Endothelial cell of umbilical vein (primary cell): ENCODE measurements around the gene LCP1. TPM values are rescaled to one million over a fixed set of nuclear protein-coding genes. Genes with fewer than 3 reads are reported as not detected.

Experiments
- BruUV-seq: library from RNA; stranded (reverse); fragments of 400-500 nt; replicated peaks from 2 replicates; lab custom pipeline; 2021; lab: Mats Ljungman, UMichigan
- CTCF ChIA-PET: fragments of 300-600, 350-600 bp; sonication (Branson Sonifier 250); formaldehyde crosslinking; loops from one replicate; lab custom pipeline; 2021; ENCODE audit warnings: antibody characterized with exemption, inconsistent platforms; lab: Charles Lee
- POLR2A ChIA-PET: fragments of 300-600, 350-600 bp; sonication (Branson Sonifier 250); formaldehyde crosslinking; loops from one replicate; lab custom pipeline; 2021; ENCODE audit warnings: antibody characterized with exemption, inconsistent platforms; lab: Charles Lee
- DNase-seq: peaks from one replicate; pipeline ENCODE4 v3.0.0-alpha.2; 2011; ENCODE audit warnings: low read depth, low spot score
- FAIRE-seq: peaks from 2 replicates; lab custom pipeline; 2011; peaks lifted over from hg19 to GRCh38; lab: Jason Lieb, UNC
- H2AFZ ChIP-seq: 2 replicates; pipeline ENCODE4 v1.6.0; 2012; ENCODE audit warnings: low read depth, low read length, control low read depth, inconsistent platforms
- H3K27ac ChIP-seq: 2 replicates; pipeline ENCODE4 v1.5.1; 2011; ENCODE audit warnings: low read depth, mild to moderate bottlenecking, control low read depth, low read length, moderate library complexity; ENCODE audit not compliant: insufficient read depth
- H3K27me3 ChIP-seq, 2 experiments: 2 replicates each; pipeline versions ENCODE4 v1.6.0 to v1.6.1; 2011; ENCODE audit warnings: low read length in 2 of 2, mixed read lengths in 1 of 2; ENCODE audit not compliant: control insufficient read depth in 2 of 2, insufficient read depth in 2 of 2
- H3K36me3 ChIP-seq, 2 experiments: 2 replicates in 1 of 2; 3 replicates in 1 of 2; pipeline ENCODE4 v1.5.1; 2011; ENCODE audit warnings: low read length in 2 of 2, mild to moderate bottlenecking in 1 of 2, moderate library complexity in 1 of 2; ENCODE audit not compliant: control insufficient read depth in 2 of 2, insufficient read depth in 2 of 2; ENCODE audit errors: extremely low read depth in 1 of 2
- H3K4me1 ChIP-seq: 3 replicates; pipeline ENCODE4 v1.5.1; 2011; ENCODE audit warnings: mild to moderate bottlenecking, low read length; ENCODE audit not compliant: control insufficient read depth, insufficient read depth; ENCODE audit errors: extremely low read depth
- H3K4me2 ChIP-seq: 2 replicates; pipeline ENCODE4 v1.6.1; 2011; ENCODE audit warnings: low read length, control low read depth, mixed read lengths; ENCODE audit not compliant: insufficient read depth
- H3K4me3 ChIP-seq, 3 experiments: fragments of 200-600 bp in 1 of 3; sonication (generic), shearing (Covaris generic) in 1 of 3; replicated peaks in 1 of 3; 2 replicates each; pipeline ENCODE4 v1.5.1; 2011 to 2016; ENCODE audit warnings: control low read depth in 3 of 3, low read length in 3 of 3, mild to moderate bottlenecking in 2 of 3, inconsistent platforms in 1 of 3, low read depth in 1 of 3, moderate library complexity in 1 of 3; ENCODE audit not compliant: insufficient read depth in 1 of 3
- H3K79me2 ChIP-seq: 2 replicates; pipeline ENCODE4 v1.6.0; 2012; ENCODE audit warnings: low read length, inconsistent platforms; ENCODE audit not compliant: control insufficient read depth, insufficient read depth
- H3K9ac ChIP-seq: replicated peaks from 2 replicates; pipeline ENCODE3; 2011; ENCODE audit warnings: low read length, control low read depth; ENCODE audit not compliant: insufficient read depth; ENCODE audit errors: extremely low read depth
- H3K9me1 ChIP-seq: replicated peaks from 3 replicates; pipeline ENCODE4 v1.6.0; 2011; ENCODE audit warnings: mild to moderate bottlenecking, low read length; ENCODE audit not compliant: control insufficient read depth, insufficient read depth; ENCODE audit errors: extremely low read depth
- H3K9me3 ChIP-seq: replicated peaks from 2 replicates; pipeline ENCODE4 v1.5.1; 2012; ENCODE audit warnings: low read length, inconsistent platforms; ENCODE audit not compliant: control insufficient read depth, insufficient read depth
- H4K20me1 ChIP-seq: replicated peaks from 2 replicates; pipeline ENCODE3; 2011; ENCODE audit warnings: mild to moderate bottlenecking, low read length; ENCODE audit not compliant: control insufficient read depth, insufficient read depth; ENCODE audit errors: extremely low read depth
- EZH2 ChIP-seq: IDR thresholded peaks from 2 replicates; pipeline ENCODE4 v1.6.1; 2012; ENCODE audit warnings: borderline replicate concordance, low read depth, mild to moderate bottlenecking, moderate library complexity, low read length, inconsistent platforms; ENCODE audit not compliant: severe bottlenecking
- FOS ChIP-seq: IDR thresholded peaks from 2 replicates; pipeline ENCODE4 v1.6.1; 2011; ENCODE audit warnings: mild to moderate bottlenecking, low read length, moderate library complexity, borderline replicate concordance; ENCODE audit not compliant: insufficient read depth
- GATA2 ChIP-seq: IDR thresholded peaks from 2 replicates; pipeline ENCODE4 v1.7.0; 2011; ENCODE audit warnings: low read depth, mild to moderate bottlenecking, moderate library complexity, mixed read lengths, low read length; ENCODE audit not compliant: insufficient read length, insufficient read depth
- JUN ChIP-seq: IDR thresholded peaks from 2 replicates; pipeline ENCODE4 v1.6.1; 2011; ENCODE audit warnings: borderline replicate concordance, low read depth; ENCODE audit not compliant: insufficient read length, insufficient read depth
- MYC ChIP-seq: IDR thresholded peaks from one replicate; pipeline ENCODE4 v1.6.1; 2011; ENCODE audit warnings: mild to moderate bottlenecking, low read depth, low read length
- POLR2A ChIP-seq: IDR thresholded peaks from 2 replicates; pipeline ENCODE4 v1.6.1; 2012; ENCODE audit warnings: low read depth, mild to moderate bottlenecking, control low read depth, low read length
- POLR2AphosphoS5 ChIP-seq: IDR thresholded peaks from 2 replicates; pipeline ENCODE4 v1.6.1; 2012; ENCODE audit warnings: low read depth, mild to moderate bottlenecking, control low read depth, low read length, moderate library complexity; ENCODE audit not compliant: insufficient read depth
- dilution Hi-C: fragments of 300-500 bp; cut with MboI; formaldehyde crosslinking; loops from one replicate; pipeline ENCODE4 v1.15.0; 2019; ENCODE audit warnings: low sequenced_read_pairs; ENCODE audit not compliant: extremely low pct_ligation_motif_present
- intact Hi-C: fragments of 100-400 bp; cut with micrococcal nuclease; formaldehyde crosslinking; loops from one replicate; pipeline ENCODE4 v1.10.0; 2022
- polyA plus RNA-seq, 4 experiments: library from polyadenylated mRNA; depleted of rRNA in 3 of 4; stranded (reverse) in 3 of 4; unstranded in 1 of 4; fragments of >200 nt; gene quantifications; 2 replicates each; pipeline versions ENCODE4 v1.2.1 to v1.2.3, GENCODE V29; 2011 to 2012; ENCODE audit warnings: missing spikeins in 1 of 4
- total RNA-seq: library from RNA; stranded (reverse); gene quantifications from 2 replicates; pipeline ENCODE4 v1.2.3, GENCODE V29; 2021
- TF ChIP-seq, protein P1 (sequence below), 2 donors: IDR thresholded peaks; 1 replicate in 1 of 2; 2 replicates in 1 of 2; pipeline ENCODE4 v1.5.1; 2011; ENCODE audit warnings: low read length in 2 of 2, mild to moderate bottlenecking in 2 of 2, moderate library complexity in 2 of 2, control low read depth in 1 of 2, inconsistent platforms in 1 of 2, low read depth in 1 of 2; ENCODE audit not compliant: insufficient read depth in 1 of 2; ENCODE audit errors: extremely low read depth in 1 of 2
- TF ChIP-seq, protein P2 (sequence below): IDR thresholded peaks from 2 replicates; pipeline ENCODE4 v1.6.1; 2011; ENCODE audit not compliant: insufficient read depth, insufficient read length

LCP1 gene
- total and polyA plus RNA-seq, 2 donors (not counting 3 experiments of a cell fraction or from before 2014, with no cell fraction given) = 0.18 to 0.38 TPM

- TF ChIP-seq EZH2 (no peak), JUN (no peak), FOS (no peak)
- TF ChIP-seq, protein P1, sequence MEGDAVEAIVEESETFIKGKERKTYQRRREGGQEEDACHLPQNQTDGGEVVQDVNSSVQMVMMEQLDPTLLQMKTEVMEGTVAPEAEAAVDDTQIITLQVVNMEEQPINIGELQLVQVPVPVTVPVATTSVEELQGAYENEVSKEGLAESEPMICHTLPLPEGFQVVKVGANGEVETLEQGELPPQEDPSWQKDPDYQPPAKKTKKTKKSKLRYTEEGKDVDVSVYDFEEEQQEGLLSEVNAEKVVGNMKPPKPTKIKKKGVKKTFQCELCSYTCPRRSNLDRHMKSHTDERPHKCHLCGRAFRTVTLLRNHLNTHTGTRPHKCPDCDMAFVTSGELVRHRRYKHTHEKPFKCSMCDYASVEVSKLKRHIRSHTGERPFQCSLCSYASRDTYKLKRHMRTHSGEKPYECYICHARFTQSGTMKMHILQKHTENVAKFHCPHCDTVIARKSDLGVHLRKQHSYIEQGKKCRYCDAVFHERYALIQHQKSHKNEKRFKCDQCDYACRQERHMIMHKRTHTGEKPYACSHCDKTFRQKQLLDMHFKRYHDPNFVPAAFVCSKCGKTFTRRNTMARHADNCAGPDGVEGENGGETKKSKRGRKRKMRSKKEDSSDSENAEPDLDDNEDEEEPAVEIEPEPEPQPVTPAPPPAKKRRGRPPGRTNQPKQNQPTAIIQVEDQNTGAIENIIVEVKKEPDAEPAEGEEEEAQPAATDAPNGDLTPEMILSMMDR (IDR thresholded peaks at IDR 0.05; ENCODE audit: extremely low read depth in 1 of 2, insufficient read depth in 1 of 2, low read depth in 1 of 2, low read length in 2 of 2) = no peak
- Histone ChIP-seq H3K36me3 (no peaks in the 10 kb centered on the region), H3K27me3 (peaks cover 10 to 13% of the 10 kb centered on the region in 2 experiments), H3K9me1 (no peaks in the 10 kb centered on the region), H2AFZ (no peak overlapping the region), H3K9me3 (no peaks in the 10 kb centered on the region), H3K79me2 (no peaks in the 10 kb centered on the region), H3K4me1 (no peaks in the 10 kb centered on the region), H3K4me2 (no peak overlapping the region), H3K4me3 (no peak overlapping the region), H4K20me1 (no peaks in the 10 kb centered on the region), H3K9ac (no peak overlapping the region), H3K27ac (no peak overlapping the region)
- BruUV-seq = no TSS peak
- CTCF ChIA-PET = interaction anchor here (0.9 kb wide), 1 partner anchor 15 kb away, joined by 3 read pairs; no protein-coding TSS in a partner anchor
- dilution Hi-C loops (no loop called here), intact Hi-C loops (no loop called here)
- POLR2A ChIA-PET = no interaction called here
- DNase-seq (no peak), FAIRE-seq (no peak)
Observed at GRCh38 chr13:46097015-46097414, 85.0 kb downstream of the LCP1 start.

- dilution Hi-C loops (no loop called here), intact Hi-C loops (no loop called here)
- no peaks in the 10 kb centered on the region for H4K20me1 ChIP-seq
- TF ChIP-seq GATA2 = no peak
- TF ChIP-seq POLR2A = no peak
- no peak for TF ChIP-seq JUN
- TF ChIP-seq FOS = no peak
- TF ChIP-seq MYC = no peak
- TF ChIP-seq, protein P1 (IDR thresholded peaks at IDR 0.05; ENCODE audit: extremely low read depth in 1 of 2, insufficient read depth in 1 of 2, low read depth in 1 of 2, low read length in 2 of 2) = no peak
- no peak for TF ChIP-seq EZH2
- no peak for TF ChIP-seq POLR2AphosphoS5
- TF ChIP-seq, protein P2, sequence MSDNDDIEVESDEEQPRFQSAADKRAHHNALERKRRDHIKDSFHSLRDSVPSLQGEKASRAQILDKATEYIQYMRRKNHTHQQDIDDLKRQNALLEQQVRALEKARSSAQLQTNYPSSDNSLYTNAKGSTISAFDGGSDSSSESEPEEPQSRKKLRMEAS = no peak
- no peak overlapping the region for H3K4me2 ChIP-seq
- no peaks in the 10 kb centered on the region for H3K79me2 ChIP-seq
- FAIRE-seq = no peak
- no peaks in the 10 kb centered on the region for H3K9me1 ChIP-seq
- BruUV-seq = no TSS peak
- H3K4me3 ChIP-seq = no peak overlapping the region
- H3K27me3 ChIP-seq = peaks cover 8 to 10% of the 10 kb centered on the region in 2 experiments
- no peaks in the 10 kb centered on the region for H3K36me3 ChIP-seq
- no peak overlapping the region for H3K9ac ChIP-seq
- no peaks in the 10 kb centered on the region for H3K9me3 ChIP-seq
- no peaks in the 10 kb centered on the region for H3K4me1 ChIP-seq
- no peak for DNase-seq
- H3K27ac ChIP-seq = no peak overlapping the region
- POLR2A ChIA-PET = no interaction called here
- CTCF ChIA-PET = interaction anchor here (0.9 to 1.4 kb wide), 4 partner anchors 9 to 27 kb away, joined by 3 to 4 read pairs (median 3); no protein-coding TSS in a partner anchor
- no peak overlapping the region for H2AFZ ChIP-seq
Observed at GRCh38 chr13:46094478-46094877, 87.5 kb downstream of the LCP1 start.
